GM12892 (cell line): ENCODE results near the gene ALS2.

ENCODE experiments used
- POLR2A ChIP-seq: IDR thresholded peaks from 2 replicates; pipeline ENCODE4 v1.6.1; 2011; ENCODE audit warnings: low read depth, low read length, control low read depth
- POLR2AphosphoS5 ChIP-seq: IDR thresholded peaks from 2 replicates; pipeline ENCODE4 v1.6.1; 2011; ENCODE audit warnings: low read depth, low read length, control low read depth

GRCh38 chr2:201664334-201664733, 116.4 kb downstream of the ALS2 start:
- no peak for TF ChIP-seq POLR2AphosphoS5
- no peak for TF ChIP-seq POLR2A
